GM19240 (cell line): ENCODE data around the gene PLD1.
"Not testable (repeated sequence)": the region's sequence is repeated elsewhere in the genome, so short reads cannot be mapped to it uniquely, and the experiment has no call there.

Experiments used
- DNase-seq: peaks from one replicate; pipeline ENCODE4 v3.0.0; 2011; ENCODE audit warnings: low spot score; ENCODE audit not compliant: insufficient read length

PLD1 gene

DNA sequence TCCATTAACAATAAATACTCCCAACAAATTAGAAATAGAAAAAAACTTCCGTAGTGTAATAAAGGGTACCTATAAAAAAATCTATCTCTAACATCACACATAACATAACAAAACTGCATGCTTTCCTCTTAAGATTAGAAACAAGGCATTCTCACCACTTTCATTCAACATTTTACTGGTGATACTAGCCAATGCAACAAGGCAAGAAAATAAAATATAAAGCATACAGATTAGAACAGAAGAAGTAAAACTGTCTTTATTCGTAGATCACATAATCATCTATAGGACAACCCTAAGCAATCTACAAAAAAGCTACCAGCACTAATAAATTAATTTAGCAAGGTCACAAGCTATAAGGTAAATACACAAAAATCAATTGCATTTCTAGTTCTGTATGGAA lies 107.1 kb downstream of the PLD1 start:
- no peak for DNase-seq

- DNase-seq = no peak
These were observed 109.6 kb downstream of the PLD1 start for GRCh38 chr3:171700653-171701052.

GRCh38 chr3:171700157-171700556 lies 110.1 kb downstream of the PLD1 start:
- no peak for DNase-seq

DNA sequence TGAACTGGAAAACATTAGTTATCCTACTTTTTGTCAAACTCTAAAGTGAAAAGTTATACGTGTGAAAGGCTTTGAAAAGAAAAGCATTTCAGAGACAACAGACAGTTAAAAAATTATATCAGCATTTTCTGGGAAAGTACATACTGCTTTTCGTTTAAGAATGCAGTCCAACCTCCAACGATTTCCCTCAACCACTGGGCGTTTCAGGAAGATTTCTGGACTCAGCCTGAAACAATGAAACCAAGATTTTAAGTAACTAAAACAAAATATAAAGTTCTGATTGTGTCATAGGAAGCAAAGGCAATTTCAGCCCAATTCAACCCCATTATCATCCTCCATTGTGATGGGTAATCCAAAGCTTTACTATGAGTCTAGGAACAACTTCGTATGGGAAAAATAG lies 110.7 kb downstream of the PLD1 start:
- DNase-seq = no peak

DNA sequence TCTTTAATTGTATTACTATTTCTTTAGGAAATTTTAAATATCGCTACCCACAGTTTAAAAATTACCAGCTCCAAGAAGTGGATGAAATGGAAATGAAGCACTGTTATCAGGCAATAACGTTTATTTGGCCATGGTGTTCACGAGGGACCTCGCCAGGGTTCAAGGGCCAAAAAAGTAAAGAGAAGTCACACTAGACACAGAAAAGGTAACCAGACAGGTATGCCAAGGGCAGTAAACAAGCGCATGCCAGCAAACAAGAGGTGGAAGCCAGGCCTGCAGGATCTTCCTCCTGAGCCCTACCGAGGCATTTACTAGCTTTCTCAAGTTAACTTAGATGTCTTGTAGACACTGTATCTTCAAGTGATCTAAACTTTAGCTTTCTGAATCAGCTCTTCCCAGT lies 113.5 kb downstream of the PLD1 start:
- no peak for DNase-seq

GRCh38 chr3:171695426-171695825 lies 114.9 kb downstream of the PLD1 start:
- no peak for DNase-seq

DNA sequence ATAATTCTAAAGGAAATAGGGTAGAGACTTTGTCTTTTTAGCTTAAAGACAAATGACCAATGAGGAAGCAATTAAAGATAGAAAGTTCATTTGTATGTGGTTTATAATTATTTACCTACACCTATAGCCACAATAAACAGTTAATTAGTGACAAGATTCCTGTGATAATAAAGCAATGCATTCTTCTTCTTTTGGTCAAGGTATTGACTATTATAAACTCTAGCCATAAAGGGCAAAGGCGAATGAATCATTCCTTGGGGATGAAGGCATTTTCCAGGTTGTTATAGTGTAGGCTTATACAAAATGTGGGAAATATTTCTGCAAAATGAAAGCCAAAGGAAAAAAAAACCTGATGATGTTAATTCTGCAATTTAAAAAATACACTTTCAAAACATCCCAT lies 115.4 kb downstream of the PLD1 start:
- DNase-seq = no peak

DNA sequence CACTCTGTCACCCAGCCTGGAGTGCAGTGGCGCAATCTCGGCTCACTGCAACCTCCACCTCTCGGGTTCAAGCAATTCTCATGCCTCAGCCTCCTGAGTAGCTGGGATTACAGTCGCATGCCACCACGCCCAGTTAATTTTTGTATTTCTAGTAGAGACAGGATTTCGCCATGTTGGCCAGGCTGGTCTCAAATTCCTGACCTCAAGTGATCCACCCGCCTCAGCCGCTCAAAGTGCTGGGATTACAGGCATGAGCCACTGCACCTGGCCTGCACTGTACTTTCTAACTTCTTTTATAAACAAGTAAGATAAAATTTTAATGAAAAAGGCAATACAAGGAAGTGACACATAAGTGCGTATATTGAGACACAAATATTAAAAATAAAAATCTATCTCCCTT lies 117.7 kb downstream of the PLD1 start:
- not testable (repeated sequence) for DNase-seq

- DNase-seq = no peak
These were observed 118.8 kb downstream of the PLD1 start for GRCh38 chr3:171691485-171691884.

DNA sequence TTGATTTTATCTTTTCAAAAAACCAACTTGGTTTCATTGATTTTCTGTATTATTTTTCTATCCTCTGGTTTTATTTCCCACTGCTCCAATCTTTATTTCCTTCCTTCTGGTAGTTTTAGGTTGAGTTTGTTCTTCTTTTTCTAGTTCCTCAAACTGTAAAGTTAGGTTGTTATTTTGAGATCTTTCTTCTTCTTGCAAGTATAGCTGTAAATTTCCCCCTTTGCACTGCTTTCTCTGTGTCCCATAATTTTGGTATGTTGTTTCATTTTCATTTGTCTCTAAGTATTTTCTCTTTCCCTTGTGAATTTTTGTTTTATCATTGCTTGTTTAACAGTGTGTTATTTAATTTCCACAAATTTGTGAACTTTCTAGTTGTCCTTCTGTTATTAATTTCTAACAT lies 120.0 kb downstream of the PLD1 start:
- DNase-seq = no peak

DNA sequence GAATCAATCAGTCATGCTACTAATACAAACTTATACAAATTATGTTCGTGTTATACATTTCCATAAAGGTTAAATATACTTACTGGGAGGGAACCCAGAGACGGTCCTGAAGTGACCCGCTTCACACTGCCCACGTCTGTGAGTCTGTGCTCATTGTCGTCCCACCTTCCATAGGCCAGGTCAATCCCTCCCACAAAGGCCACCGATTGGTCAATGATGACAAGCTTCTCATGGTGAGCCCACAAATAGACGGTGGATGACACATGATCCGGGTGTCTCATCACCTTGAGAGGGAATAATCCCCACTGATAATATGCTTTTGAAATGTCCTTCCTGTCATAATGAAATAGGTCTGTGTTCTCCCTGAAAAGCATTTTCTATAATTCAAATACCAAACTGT lies 121.7 kb downstream of the PLD1 start:
- DNase-seq = no peak

DNA sequence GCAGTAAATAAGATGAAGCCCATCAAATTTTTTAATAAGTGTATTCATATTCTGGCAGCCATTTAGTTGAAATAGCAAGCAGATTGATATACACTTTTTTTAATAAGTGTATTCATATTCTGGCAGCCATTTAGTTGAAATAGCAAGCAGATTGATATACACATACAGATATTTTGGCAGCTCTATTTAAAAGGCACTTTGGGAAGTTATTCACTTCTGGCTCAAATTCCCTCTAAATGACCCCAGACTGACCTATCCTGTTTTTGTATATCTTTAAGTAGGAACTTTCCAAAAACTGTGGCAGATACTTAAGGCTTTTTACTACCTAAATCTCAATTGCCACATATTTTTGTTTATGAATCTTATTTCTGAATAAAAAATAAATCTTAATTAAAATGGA lies 122.3 kb downstream of the PLD1 start:
- no peak for DNase-seq

- no peak for DNase-seq
These were observed 122.7 kb downstream of the PLD1 start for GRCh38 chr3:171687581-171687980.

DNA sequence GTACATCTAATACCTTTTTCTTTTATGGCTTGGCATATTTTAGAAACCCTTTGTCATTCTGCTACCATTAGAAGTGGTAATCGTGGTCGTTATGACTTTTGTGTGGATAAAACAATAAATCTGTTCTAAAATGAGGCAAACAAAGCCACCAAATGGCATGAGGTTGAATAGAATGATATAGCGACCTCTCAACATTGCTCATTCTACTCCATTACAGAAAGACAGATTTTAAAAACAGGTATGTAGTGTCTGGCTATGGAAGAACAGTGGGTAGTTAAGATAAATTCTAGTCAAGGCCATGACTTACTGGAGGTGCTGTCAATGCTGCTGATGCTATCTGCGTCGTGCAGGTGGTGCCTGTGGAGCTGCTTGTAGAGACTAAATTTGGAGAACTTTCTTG lies 123.2 kb downstream of the PLD1 start:
- DNase-seq = no peak

DNA sequence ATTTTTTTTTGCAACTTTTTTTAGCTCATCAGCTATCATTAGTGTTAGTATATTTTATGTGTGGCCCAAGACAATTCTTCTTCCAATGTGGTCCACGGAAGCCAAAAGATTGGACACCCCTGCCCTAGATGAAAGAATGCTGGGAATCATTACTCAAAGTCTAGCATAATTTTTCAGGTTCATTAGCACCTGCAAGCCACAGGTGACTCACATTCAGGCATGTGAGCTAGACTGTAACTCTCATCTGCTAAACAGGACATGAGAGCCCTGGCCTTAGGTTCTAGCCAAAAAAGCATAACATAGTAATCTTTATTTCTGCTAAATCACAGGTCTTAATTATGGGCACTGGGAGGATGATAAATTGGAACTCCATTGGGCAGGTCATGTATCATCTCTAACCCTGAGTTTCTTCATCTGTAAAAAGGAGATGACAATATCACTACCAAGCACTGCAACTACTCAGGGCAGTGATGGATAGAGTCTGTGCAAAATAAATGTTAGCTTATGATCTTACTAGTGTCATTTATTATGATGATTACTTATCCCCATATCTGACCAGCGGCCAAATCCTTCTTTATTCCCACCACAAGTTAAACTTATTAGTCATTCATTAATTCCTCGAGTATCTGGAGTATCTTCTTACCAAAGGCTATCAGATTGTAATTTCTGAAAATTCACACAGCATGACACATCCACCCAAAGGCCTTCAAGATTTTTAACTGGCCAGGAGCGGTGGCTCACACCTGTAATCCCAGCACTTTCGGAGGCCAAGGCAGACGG lies 125.0 kb downstream of the PLD1 start:
- no peak for DNase-seq

- DNase-seq = no peak
These were observed 126.1 kb downstream of the PLD1 start for GRCh38 chr3:171684221-171684620.

GRCh38 chr3:171682743-171683142 lies 127.5 kb downstream of the PLD1 start:
- no peak for DNase-seq

DNA sequence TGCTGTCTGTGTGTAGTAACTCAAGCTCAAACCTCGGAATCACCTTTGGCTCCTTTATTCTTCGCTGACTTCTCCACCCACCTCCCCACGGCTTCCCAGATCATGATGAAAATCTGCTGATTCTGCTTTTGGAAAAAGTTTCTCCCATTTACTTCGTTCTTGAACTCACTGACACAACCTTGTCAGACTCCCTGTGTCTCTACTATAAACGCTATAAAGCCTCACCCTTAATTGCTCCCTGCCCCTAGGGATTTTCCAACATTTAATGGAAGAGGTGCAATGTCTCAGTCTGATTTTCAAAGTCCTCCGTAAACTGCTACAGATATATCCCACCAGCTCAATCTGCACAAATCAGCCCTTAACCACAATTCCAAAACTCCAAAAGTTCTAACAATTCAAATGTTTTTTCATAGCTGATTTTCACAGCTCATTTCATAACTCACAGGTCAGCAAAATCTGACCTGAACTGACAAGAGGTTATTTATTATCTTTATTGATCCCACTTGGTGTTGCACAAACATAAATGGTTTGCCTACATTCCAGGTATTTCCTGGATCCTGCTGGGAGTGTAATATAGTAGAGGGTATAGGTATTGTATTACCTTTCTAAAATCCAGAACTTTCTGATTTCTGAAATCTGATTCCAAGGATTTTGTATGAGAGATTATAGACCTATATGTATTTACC lies 129.4 kb downstream of the PLD1 start:
- no peak for DNase-seq

GRCh38 chr3:171678971-171679492 lies 131.3 kb downstream of the PLD1 start:
- DNase-seq = no peak

GRCh38 chr3:171677706-171678105 lies 132.6 kb downstream of the PLD1 start:
- no peak for DNase-seq

DNA sequence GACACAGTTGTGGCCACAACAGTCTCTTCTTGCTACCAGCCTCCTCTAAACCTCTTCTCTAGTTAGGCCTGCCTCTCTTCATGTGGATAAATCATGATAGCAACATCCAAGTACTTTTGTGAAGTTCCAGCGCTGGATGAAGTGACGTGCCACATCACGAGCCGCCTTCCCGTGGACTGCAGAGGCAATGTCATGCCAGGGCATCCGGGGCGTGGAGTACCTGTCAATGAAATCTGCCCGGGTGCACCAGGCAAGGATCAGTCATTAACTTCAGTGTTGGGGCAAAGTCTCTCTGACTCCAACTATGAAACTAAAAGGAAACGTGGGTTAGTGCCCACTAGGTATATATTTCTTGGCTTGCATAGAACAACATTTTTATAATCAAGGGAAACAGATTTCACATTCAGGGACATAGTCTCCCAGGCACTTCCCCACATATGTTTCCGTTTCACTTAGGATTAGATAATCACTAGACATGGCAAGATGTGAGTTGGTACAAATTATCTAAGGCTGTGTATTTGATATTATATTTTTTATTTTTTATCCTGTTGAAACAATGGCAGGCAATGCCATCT lies 133.6 kb downstream of the PLD1 start:
- no peak for DNase-seq

DNA sequence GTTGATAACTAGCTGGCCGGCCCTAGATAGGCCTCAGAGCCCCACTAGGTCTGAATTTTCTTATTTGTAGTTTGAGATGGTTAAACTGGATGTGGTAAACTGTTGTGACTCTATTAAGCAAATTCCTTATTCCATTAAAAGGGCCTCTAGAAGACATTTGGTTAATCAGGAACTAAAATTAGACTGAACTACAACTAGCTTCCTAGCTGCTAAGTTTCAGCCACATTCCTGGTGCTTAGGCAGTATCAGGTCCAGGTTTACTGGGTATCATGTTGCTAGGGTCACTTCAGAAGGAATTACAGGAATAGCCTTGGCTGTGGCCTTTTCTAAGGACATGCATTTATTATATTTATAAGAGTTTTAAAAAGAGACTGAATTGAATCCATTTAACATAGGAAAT lies 136.3 kb downstream of the PLD1 start:
- no peak for DNase-seq

DNA sequence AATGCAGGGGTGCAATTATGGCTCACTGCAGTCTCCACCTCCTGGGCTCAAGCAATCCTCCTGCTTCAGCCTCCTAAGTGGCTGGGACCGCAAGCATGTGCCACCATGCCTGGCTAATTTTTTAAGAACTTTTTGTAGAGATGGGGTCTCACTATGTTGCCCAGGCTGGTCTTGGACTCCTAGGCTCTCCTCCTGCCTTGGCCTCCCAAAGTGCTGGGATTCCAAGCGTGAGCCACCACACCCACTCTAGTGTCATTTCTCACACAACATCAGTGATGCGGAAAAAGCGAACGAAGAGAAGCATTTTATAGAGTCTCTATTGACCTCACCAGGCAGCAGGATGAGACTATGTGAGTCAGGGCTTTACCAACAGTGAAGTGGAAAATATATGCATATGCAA lies 137.7 kb downstream of the PLD1 start:
- no peak for DNase-seq
